NCI-H2196 treated with DMSO at 0.1 percent for 48 hours (cell line): Measurements from ENCODE around the gene MYEF2.

ENCODE experiments used
- DNase-seq: peaks from one replicate; lab custom pipeline; 2025; ENCODE audit not compliant: unreplicated experiment; lab: John Stamatoyannopoulos, UW

MYEF2 gene, protein sequence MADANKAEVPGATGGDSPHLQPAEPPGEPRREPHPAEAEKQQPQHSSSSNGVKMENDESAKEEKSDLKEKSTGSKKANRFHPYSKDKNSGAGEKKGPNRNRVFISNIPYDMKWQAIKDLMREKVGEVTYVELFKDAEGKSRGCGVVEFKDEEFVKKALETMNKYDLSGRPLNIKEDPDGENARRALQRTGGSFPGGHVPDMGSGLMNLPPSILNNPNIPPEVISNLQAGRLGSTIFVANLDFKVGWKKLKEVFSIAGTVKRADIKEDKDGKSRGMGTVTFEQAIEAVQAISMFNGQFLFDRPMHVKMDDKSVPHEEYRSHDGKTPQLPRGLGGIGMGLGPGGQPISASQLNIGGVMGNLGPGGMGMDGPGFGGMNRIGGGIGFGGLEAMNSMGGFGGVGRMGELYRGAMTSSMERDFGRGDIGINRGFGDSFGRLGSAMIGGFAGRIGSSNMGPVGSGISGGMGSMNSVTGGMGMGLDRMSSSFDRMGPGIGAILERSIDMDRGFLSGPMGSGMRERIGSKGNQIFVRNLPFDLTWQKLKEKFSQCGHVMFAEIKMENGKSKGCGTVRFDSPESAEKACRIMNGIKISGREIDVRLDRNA

DNA sequence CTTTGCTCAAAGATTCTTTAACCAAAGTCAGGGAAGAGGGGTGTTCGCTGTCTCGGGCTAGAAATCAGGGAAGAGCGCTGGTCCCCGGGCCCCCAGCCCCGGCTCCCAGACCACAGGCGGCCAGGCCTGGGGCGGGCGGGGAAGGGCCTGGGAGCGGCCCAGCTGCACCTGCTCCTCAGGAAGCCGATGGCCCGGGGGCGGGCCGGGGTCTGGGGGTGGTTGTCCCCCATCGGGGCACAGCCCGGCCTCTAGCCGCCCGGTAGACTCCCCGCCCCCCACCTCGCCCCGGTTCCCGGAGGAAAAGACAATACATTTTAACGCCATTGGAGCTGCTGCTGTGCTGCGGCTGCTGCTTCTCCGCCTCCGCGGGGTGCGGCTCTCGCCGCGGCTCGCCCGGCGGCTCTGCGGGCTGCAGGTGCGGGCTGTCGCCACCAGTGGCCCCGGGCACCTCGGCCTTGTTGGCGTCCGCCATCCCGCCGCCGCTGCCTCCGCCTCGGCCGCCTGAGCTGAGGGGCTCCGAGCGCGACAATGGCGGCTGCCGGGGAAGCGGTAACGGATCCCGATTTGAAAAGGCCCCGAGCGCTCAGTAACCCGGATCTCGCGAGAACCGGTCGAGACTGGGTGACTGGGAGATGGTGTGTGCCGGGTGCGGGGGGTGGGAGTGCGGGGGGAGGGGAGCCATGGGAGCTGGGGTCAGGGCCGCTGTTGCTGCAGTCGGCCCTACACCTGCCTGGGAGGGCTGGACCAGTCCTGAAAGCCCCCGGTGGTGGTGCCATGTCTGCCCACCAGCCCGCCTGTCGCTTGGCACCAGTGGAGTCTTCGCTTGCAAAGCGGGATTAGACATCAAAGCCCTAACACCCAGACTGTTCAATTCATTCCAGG lies at the start of gene MYEF2:
Gene MYEF2, minus strand, starts transcription at position 530 of the 882 bp plus-strand sequence. Its CDS starts 58 bp downstream, at position 472.
- peak; percentile 22 for DNase-seq

DNA sequence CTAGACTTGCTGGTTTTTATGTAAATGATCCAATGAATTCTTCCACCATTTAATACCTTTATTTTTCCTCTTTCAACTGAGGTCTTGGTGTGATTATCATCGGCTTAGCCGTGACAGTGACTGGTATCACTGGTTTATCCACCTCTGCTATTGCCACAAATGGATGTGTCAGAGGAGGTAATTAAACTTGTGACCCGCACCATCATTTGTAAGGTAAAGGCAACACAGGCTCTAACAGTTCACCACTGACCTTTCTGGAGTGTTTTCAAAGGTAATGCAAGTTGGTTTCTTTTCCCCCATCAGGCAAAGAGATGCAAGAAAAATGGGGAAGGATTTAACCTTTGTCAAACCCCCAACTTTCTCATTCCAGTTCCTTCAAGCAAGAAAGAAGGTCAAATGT lies 47.7 kb upstream of the MYEF2 start:
- no peak for DNase-seq

DNA sequence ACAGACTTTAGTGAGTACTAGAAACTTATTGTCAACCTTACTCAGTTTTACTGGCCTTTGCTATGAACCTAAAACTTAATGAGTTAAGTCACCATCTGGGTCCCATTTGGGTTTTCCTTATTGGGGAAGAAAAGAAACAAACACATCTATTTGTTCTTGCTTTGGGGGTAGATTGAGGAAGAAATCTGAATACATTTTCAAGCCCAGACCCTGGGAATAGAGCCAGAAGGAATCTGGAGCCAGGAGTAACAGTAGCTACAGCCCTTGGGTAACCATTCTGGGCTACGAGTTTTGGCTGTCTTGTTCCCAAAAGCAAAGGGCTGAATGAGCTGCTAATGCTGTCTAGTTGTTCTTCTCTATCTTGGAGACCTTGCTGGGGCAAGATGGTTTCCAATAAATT lies 44.5 kb upstream of the MYEF2 start:
- no peak for DNase-seq

DNA sequence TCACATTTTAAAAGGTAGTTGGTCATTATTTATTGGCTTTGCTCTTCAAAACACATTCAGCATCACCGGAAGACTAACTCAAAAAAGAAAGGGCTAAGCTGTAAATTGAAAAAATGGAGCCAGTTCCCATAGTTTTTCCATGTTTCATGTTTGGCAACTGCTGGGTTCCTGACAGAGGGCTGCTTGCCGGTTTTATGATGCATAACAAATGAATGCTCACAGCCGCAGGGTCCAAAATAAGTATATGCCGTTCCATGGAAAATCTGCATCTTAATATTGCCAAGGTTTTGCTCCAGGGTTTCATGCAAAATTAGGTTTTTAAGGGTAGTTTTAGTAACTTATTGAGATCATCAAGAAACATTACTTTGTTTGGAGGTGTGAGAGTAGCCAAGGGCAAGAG lies 43.8 kb upstream of the MYEF2 start:
- no peak for DNase-seq

DNA sequence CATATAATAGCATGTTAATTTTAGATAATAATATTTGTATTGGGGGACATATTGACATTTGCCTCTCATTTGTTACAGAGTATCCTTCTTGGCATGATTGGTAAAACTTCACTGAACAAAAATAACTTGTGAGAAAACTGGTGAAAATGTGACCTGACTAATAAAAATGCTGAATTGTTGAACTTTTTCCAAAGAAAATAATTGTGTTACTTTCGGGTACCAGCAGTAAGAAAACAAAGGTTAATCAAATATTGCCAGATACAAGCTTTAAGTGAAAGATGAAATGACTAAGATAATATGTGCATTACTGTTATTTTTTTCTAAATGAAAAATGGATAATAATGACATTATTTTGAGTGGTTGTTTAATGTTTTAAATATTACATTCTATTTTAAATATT lies 43.2 kb upstream of the MYEF2 start:
- DNase-seq = no peak

DNA sequence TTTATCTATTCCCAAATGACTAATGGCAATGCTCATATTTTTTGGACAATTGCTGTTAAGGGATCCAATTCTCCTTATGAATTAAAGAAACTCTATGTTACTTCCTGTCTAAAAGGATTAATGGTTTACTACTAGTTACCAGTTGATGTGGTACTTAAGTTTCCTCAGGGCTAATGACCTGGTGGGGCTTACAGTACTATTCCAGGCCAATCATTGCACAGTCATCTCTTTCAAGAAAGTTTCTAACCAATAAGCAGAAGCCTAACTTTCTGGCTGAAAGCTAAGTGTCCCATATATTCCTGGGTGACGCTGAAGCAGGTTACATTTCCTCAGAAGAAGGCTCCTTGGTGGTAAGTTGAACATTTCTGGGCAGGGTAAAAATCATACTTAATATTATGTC lies 27.9 kb upstream of the MYEF2 start, which contains the start of gene SLC12A1:
Gene SLC12A1, plus strand, starts transcription at position 322 of the 400 bp plus-strand sequence. CDS start 1,418 bp downstream, outside the sequence.
- DNase-seq = no peak

DNA sequence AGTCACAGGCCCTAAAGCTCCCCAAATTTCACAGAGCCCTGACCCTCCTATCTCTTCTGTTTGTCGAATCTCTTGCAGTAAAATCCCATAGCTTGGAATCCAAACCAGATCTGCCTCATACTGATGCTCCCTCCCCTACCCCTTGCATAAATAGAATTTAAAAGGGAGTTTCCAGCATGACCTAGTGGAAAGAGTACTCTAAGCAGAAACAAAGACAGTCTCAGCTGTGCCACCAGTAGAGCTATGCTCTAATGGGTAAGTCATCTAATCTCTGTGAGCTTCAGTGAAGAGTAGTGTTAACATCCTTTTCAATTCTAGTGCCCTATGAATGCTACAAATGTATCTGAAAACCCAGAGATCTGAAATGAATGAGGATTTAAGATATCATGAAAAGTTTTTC lies 24.0 kb upstream of the MYEF2 start:
- DNase-seq = no peak

DNA sequence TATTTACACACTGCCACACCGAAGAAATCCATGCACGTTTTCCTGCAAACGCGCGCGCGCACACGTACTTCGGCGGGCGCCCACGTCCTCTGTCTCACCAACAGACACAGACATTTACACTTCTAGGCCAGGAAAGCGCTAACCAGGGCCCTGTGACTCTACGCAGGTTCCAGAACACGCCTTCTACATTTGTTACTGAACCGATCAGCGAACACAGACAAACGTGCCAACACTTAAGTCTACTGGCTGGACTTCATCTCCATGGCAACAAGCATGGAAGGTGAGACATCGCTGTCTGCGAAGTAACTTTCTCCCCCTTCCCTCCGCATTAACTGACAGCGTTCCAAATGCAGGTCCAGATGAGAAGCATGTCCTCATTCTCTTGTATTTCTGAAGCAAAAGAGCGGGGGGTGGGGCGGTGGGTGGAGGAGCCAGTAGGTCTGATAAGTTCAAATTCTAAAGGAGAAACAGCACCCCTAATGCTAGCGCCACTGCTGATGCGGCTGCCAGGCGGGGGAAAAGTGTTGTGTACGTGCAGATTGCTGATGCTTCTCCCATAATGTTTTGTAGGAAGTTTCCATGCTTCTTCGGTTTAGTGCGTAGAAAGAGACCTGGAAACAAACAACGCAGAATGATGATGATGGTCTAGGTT lies 13.6 kb upstream of the MYEF2 start, which contains the start of gene CTXN2:
Gene CTXN2, plus strand, starts transcription at position 92 of the 652 bp plus-strand sequence. CDS start 9,636 bp downstream, outside the sequence.
- DNase-seq = peak; percentile 12

DNA sequence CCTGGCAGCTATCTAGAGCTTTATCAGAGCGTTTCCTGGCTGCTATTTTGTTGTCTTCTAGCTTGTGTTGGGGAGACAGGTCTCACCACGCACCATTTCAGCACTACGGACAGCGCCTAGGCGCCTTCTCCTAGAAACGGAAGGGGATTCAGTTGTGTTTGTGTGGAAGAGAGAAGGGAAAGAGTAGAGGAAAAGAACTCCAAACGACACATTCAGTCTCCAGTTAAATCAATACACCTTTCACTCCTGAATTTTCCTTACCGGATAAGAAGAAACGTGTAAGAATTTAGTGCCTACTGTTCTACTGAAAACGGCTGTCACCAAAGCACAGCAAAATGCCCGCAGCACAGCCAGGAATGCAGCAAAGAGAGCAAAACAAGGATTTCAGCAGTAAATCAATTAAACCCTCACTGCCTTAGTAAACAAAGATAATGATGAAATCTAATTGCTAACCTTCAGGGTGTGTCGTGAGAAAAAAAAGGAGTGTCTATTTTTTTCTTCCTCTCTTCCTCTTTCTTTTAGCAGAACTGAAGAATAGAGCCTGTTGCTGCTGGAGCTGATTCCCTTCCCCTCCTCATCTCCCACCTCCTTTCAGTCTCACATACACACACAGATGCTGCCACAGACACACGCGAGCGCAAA lies 13.0 kb upstream of the MYEF2 start:
- DNase-seq = peak; percentile 2

DNA sequence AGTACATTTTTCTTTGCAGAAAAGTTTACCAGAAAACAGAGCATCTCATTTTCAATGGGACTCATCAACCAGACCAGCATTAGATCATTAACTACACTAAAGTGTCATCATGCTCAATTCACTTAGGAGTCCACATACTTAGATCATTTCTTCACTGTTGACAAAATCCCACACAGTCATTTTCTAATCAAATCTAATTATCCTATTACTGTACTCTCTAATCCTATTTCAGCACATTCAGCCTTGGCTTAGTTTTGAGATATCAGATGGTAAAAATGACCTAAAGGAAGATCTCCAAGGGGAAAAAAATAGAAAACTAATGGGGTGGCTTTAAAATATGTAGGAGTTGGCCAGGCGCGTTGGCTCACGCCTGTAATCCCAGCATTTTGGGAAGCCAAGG lies 8.2 kb upstream of the MYEF2 start:
- no peak for DNase-seq

DNA sequence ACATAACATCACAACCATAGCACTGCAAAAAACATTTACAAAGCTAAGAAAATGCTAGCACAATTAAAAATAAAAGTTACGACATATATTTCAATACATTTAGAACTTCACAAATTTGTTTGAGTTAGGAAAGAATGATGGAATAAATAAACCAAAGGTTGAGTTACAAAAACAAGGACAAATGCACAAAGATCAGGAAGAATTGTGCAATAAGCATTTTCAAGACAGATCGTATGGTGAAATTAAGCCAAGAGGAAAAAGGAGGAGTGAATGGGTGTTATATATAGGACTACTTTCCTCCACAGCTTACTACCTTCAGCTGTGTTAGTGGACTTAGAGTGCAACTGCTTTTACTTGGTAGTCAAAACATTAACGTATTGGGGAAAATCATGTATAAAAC lies 7.4 kb upstream of the MYEF2 start:
- no peak for DNase-seq

DNA sequence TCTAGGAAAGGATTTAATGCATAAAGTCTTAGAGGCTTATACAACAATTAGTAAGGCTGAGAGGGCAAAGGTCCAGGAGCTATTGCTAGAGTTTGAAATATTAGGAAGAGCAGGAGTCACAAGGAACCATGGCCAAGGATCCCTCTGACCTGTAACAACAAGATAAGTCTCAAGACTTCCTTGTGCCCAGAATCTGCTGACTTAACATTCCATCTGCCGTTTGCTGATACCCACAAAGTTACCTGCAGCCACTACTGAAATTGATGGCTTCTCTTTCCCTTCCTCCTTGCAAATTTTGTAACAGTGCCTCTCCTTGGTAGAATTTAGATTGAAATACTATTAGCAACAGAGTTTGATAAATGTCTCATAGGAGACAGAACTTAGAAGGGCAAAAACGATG lies 4.7 kb upstream of the MYEF2 start:
- no peak for DNase-seq

DNA sequence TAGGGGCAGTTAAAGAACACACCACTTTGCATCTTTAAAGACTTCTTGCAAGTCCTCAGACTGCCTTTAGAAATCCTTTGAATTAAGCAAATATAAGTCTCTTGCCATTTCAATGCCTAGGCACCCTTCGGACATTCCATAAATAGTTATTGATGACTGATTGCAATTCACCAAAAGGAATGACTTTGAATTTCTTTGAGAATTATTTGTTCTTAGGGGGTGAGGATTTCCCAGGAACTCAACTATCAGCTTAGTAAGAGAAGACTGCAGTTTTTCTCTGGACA lies 495 bp upstream of the MYEF2 start:
- DNase-seq = no peak

DNA sequence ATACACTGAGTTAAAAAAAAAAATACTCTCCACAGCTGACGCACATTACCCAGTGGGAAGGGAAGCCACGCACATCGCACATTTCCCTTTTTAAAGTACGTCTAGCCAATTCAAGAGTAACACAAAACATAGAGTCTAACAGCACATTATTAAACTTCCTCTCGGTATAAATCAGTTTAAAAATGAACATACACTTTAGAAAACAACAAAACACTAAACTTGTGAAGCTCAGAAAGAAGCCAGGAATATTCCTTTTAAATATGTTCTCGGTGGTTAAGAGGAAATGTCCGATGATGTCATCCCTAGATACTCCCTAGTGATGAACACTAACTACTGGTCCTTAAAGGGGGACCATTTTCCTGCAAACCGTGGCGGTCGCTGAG lies 721 bp downstream of the MYEF2 start:
- no peak for DNase-seq

DNA sequence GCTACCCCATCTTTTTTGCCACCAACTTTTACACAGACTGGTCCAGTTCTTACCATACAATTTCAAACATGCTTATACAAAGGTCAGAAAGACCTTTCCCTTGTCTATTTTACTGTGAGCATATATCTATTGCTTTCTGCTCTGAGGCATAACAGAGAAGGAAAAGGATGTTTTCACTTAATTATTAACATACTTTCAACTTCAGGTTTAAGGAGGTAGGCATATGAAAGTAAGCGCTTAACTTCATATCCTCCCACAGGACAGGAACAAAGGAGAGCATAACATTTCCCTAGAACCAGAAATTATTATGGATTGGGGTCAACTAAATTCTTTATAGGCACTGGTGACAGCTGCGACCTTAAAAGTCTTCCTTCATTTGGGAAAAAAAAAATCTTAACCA lies 1.1 kb downstream of the MYEF2 start:
- DNase-seq = no peak

DNA sequence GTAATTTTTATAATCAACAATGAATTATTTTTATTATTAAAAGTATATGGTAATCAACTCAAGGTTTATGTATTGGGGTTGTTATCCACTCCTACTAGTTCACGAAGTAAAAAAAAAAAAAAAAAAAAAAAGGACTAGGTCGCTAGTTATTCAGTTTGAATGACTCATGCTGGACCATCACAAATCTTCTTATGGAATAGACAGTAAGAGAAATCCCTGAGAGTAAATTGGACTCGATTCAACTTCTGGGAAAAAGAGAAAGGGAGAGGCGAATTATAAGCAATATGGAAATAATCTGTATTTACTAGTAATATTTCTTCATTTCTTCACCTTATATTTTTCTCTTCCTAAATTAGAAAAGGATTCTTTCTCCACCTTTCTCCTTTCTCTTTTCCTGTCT lies 2.0 kb downstream of the MYEF2 start:
- no peak for DNase-seq

DNA sequence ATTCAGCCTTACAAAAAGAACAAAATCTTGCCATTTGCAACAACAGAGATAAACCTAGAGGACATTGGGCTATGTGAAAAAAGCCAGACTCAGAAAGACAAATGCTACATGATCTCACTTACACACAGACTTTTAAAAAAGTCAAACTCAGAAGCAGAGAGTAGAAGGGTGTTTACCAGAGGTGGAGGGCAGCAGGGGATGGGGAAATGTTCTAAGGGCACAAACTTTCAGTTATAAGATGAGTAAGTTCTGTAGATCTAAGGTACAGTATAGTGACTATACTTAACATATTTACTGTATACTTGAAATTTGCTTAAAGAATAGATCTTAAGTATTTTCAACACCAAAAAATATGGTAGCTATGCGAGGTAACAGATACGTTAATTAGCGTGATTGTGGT lies 3.0 kb downstream of the MYEF2 start:
- DNase-seq = no peak

DNA sequence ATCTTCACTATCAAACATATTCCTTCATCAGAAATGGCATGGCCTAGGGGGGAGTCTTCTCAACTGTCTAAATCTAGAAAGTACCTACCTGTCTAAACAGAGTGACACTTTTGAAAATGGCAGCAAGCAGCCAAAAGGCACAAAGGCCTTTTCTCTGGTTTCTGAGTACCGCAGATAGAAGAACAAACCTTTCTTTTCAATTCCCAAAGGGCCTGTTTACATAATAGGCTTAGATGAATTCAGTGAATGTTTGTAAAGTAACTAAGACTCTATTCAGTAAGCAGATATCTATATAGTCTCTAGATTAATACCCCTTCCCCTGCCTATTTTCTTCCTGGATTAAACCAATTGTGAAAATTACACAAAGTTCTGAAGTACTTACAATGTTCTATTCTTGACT lies 7.1 kb downstream of the MYEF2 start:
- no peak for DNase-seq

DNA sequence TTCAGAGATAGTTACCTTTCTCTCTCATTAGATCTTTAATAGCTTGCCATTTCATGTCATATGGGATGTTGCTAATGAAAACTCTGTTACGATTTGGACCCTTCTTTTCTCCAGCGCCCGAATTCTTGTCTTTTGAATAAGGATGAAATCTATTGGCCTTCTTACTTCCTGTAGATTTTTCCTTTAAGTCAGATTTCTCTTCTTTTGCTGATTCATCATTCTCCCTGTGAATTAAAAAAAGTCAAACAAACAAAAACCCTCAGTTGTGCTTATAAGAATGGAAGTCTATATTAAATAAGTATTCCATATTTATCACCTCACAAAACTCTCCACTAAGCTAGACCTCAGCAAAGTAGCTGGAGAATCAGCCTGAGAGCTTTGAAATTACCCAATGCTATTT lies 9.5 kb downstream of the MYEF2 start:
- DNase-seq = no peak

DNA sequence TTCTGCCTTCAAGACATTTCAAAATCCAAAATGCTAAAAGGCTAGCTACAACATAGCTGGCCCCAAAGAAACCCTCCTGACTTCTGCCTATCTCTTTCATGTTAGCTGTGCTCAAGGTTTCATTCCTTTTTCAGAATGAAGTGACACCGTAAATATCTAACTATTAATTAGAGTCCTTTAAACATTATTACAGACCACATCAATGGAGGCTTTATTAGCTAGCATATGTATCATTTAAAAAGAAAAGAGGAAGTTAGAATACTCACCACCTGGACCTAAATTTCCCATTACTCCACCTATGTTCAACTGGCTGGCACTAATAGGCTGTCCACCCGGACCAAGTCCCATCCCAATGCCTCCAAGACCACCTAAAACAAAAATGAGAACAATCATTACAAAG lies 24.6 kb downstream of the MYEF2 start:
- DNase-seq = no peak

DNA sequence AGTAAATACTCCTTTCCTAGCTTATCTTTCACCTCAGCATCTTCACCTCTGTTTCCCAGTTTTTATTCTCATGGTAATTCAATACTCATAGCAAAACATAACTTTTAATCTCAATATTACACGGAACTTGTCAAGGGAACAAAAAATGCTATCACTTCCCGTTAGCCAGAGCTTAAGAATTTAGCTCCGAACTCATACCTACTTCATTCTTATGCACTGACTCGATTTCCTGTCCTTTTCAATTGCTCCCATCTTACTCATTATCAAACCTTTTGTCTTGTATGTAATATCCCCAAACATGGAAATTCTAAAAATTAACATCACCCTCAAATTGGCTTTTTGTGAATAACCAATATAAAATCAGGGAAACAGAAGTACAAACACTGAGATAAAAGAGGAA lies 28.2 kb downstream of the MYEF2 start:
- no peak for DNase-seq
